Psoas muscle (tissue), 8 donors: ENCODE data around the gene PIP5KL1. TPM values are rescaled to one million over a fixed set of nuclear protein-coding genes. Genes with fewer than 3 reads are reported as not detected.

Source experiments
- ATAC-seq, 4 donors: fragments of 200-7000 bp; cut with Tn5 transposase; one replicate each; pipeline ENCODE4 v1.9.1; 2020; ENCODE audit warnings: moderate library complexity in 3 of 4, mild to moderate bottlenecking in 2 of 4
- DNase-seq, 2 donors: peaks; one replicate each; pipeline ENCODE4 v3.0.0-alpha.2; 2020
- H3K27ac ChIP-seq: fragments of 200-600 bp; one replicate; pipeline ENCODE4 v1.8.0; 2022
- H3K27me3 ChIP-seq, 3 donors: fragments of 200-600 bp in 1 of 3; one replicate each; pipeline versions ENCODE4 v1.6.1 to v1.8.0; 2013 to 2022; ENCODE audit warnings: low read length in 2 of 3, mild to moderate bottlenecking in 2 of 3, moderate library complexity in 1 of 3; ENCODE audit not compliant: insufficient read depth in 3 of 3
- H3K36me3 ChIP-seq, 2 donors: fragments of 200-600 bp in 1 of 2; one replicate each; pipeline versions ENCODE4 v1.6.1 to v1.8.0; 2013 to 2022; ENCODE audit warnings: low read depth in 1 of 2, mild to moderate bottlenecking in 1 of 2, moderate library complexity in 1 of 2; ENCODE audit not compliant: insufficient read depth in 1 of 2
- H3K4me1 ChIP-seq: fragments of 200-600 bp; one replicate; pipeline ENCODE4 v1.8.0; 2022
- H3K4me3 ChIP-seq: fragments of 200-600 bp; one replicate; pipeline ENCODE4 v1.8.0; 2022; ENCODE audit warnings: mild to moderate bottlenecking
- H3K9me3 ChIP-seq: fragments of 200-600 bp; one replicate; pipeline ENCODE4 v1.8.0; 2022
- WGBS, 3 donors: extraction: QIAGEN DNeasy Blood & Tissue Kit; methylation state at CpG; one replicate each; pipeline versions ENCODE4 v1.1.6 to v1.1.7; 2013; 5-methylcytosine and 5-hydroxymethylcytosine counted together
- intact Hi-C, 2 donors: fragments of 100-400 bp; cut with DNase I; formaldehyde crosslinking; loops; one replicate each; pipeline versions ENCODE4 v1.11.0 to v1.14.2; 2022
- polyA plus RNA-seq, 3 donors: library from polyadenylated mRNA; stranded (reverse); fragments of 200-250 nt; gene quantifications; one replicate each; pipeline ENCODE4 v1.2.3, GENCODE V29; 2013
- total RNA-seq, 4 donors: library from RNA; stranded (reverse); fragmentation: NEBNext Ultra II Directional in 2 of 4; extraction: Animal tissue kit (Norgen Biotek cat#: 25700) in 2 of 4; gene quantifications; one replicate each; pipeline versions ENCODE4 v1.2.1 to v1.2.4, GENCODE V29; 2021 to 2023
- TF ChIP-seq, protein P1 (sequence below): fragments of 200-600 bp; IDR thresholded peaks from one replicate; pipeline ENCODE4 v1.8.0; 2022; ENCODE audit warnings: antibody characterized with exemption
- donor health status: healthy with polysubstance abuse.
- donor health status: DM: no; HTN: no; CAD: no; lungs with moderate emphysema.
- donor health status: Bipolar disorder and iron deficiency.
- donor health status: healthy.
- donor health status: DM: yes; HTN: yes; CAD: no.
- donor health status: DM: no; HTN: no; CAD: no.
- donor health status: DM: no; HTN: no; CAD: no.
- donor health status: DM: yes; HTN: yes; CAD: no.

PIP5KL1 gene
- total and polyA plus RNA-seq, 7 donors, result 0.05 to 0.44 (median 0.26) TPM; not detected in 3

DNA sequence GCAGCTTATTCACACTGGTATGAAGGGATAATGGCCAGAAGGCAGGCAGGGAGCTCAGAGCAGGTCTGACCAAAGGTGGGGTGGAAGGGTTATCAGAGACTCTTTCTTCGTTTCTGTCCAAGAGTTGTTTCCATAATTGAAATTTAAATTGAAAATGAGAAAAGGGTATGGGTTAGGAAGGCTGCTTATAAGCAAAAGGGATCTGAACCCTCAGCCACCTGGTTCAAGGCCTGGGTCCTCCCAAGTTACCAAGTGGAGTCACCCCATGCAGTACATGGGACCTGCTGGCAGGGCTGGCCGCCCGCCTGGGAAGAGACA lies 32.4 kb upstream of the PIP5KL1 start:
- ATAC-seq (peak in 3 of 4 donors; percentile 33 to 37 (median 34)), DNase-seq (no peak)
- H3K27me3 ChIP-seq, result no peaks in the 10 kb centered on the region
- 74 to 98% (median 75%) methylated on average over 3 of the region's 3 CpGs for WGBS, 3 donors
- TF ChIP-seq, protein P1, sequence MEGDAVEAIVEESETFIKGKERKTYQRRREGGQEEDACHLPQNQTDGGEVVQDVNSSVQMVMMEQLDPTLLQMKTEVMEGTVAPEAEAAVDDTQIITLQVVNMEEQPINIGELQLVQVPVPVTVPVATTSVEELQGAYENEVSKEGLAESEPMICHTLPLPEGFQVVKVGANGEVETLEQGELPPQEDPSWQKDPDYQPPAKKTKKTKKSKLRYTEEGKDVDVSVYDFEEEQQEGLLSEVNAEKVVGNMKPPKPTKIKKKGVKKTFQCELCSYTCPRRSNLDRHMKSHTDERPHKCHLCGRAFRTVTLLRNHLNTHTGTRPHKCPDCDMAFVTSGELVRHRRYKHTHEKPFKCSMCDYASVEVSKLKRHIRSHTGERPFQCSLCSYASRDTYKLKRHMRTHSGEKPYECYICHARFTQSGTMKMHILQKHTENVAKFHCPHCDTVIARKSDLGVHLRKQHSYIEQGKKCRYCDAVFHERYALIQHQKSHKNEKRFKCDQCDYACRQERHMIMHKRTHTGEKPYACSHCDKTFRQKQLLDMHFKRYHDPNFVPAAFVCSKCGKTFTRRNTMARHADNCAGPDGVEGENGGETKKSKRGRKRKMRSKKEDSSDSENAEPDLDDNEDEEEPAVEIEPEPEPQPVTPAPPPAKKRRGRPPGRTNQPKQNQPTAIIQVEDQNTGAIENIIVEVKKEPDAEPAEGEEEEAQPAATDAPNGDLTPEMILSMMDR, result no peak
- intact Hi-C loops, result no loop called here
- H3K4me3 ChIP-seq, result no peak overlapping the region
- peak overlapping the region; percentile 14 for H3K27ac ChIP-seq
- H3K9me3 ChIP-seq, result no peaks in the 10 kb centered on the region
- H3K36me3 ChIP-seq, result no peaks in the 10 kb centered on the region
- H3K4me1 ChIP-seq, result peaks cover 67% of the 10 kb centered on the region

DNA sequence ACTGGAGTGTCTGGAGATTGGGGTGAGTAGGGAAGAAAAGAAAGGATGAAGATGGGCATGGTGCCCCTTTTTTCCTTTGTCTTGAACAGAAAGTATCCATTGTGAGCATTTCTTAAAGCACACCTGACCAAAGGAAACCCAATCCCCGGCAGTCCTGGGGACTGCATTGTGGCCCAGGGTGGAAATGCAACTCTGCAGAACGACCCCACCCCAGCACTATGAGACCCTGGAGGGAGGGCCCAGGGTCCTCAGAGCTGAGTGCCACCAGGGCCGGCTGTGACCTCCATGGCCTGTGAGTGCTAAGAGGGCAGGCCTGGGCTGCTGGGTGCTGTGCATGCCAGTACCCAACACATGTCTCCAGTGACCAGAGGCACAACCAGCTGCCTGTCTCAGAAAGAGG lies 31.7 kb upstream of the PIP5KL1 start:
- Histone ChIP-seq H3K27me3 (no peaks in the 10 kb centered on the region), H3K27ac (no peak overlapping the region), H3K4me3 (no peak overlapping the region), H3K9me3 (no peaks in the 10 kb centered on the region), H3K36me3 (no peaks in the 10 kb centered on the region), H3K4me1 (peaks cover 60% of the 10 kb centered on the region)
- TF ChIP-seq, protein P1, result no peak
- ATAC-seq (no peak), DNase-seq (no peak)
- 64 to 74% (median 64%) methylated on average over 3 of the region's 3 CpGs for WGBS, 3 donors
- intact Hi-C loops, result no loop called here

DNA sequence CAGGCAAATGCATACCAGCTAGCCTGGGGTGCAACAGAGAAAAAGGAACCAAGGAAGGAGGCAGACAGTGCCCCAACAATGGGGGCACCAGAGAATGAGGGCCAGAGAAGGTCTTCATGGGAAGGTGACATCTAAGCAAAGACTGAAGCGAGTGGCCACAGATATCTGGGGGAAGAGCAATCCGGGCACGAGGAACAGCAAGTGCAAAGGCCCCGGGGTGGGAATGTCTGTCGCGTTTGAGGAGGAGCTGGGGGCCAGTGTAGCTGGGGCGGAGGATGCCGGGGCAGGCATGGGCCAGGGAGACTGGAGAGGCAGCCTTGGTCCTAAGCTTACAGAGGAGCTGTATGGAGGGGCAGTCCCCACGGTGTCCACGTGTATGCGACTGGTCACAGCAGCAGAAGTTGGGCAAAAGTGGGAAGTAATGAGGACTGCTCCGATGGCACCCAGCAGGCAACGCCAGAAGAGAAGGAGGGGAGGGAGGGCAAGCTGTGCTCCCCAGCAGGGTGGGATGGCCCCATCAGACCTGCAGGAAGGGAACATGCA lies 31.1 kb upstream of the PIP5KL1 start:
- WGBS, 3 donors, result 92 to 99% (median 94%) methylated on average over 13 of the region's 13 CpGs
- peaks cover 57% of the 10 kb centered on the region for H3K4me1 ChIP-seq
- no peaks in the 10 kb centered on the region for H3K27me3 ChIP-seq
- ATAC-seq (no peak), DNase-seq (no peak)
- TF ChIP-seq, protein P1, result no peak
- intact Hi-C loops, result no loop called here
- H3K36me3 ChIP-seq, result no peaks in the 10 kb centered on the region
- no peaks in the 10 kb centered on the region for H3K9me3 ChIP-seq
- no peak overlapping the region for H3K4me3 ChIP-seq
- no peak overlapping the region for H3K27ac ChIP-seq

DNA sequence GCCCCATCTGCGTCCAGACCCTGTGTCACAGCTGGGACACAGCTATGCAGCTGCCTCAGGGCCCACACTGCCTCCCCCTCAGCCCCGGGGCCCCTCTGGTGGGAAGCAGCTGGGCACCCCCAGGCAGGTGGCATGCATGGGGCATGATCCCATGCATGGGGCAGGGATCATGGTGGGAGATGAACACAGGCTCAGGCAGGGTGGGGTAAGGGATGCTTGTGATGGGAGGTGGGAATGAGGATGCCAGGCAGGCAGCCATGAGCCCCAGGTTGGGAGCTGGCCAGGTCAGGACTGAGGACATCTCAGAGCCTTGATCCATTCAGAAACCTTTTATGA lies 30.5 kb upstream of the PIP5KL1 start:
- Histone ChIP-seq H3K4me3 (no peak overlapping the region), H3K27me3 (no peaks in the 10 kb centered on the region), H3K4me1 (peaks cover 54% of the 10 kb centered on the region), H3K9me3 (no peaks in the 10 kb centered on the region), H3K36me3 (no peaks in the 10 kb centered on the region), H3K27ac (no peak overlapping the region)
- no peak for DNase-seq
- ATAC-seq, result no peak
- TF ChIP-seq, protein P1, result no peak
- intact Hi-C loops, result no loop called here
- 65 to 75% (median 67%) methylated on average over 2 of the region's 2 CpGs for WGBS, 3 donors

DNA sequence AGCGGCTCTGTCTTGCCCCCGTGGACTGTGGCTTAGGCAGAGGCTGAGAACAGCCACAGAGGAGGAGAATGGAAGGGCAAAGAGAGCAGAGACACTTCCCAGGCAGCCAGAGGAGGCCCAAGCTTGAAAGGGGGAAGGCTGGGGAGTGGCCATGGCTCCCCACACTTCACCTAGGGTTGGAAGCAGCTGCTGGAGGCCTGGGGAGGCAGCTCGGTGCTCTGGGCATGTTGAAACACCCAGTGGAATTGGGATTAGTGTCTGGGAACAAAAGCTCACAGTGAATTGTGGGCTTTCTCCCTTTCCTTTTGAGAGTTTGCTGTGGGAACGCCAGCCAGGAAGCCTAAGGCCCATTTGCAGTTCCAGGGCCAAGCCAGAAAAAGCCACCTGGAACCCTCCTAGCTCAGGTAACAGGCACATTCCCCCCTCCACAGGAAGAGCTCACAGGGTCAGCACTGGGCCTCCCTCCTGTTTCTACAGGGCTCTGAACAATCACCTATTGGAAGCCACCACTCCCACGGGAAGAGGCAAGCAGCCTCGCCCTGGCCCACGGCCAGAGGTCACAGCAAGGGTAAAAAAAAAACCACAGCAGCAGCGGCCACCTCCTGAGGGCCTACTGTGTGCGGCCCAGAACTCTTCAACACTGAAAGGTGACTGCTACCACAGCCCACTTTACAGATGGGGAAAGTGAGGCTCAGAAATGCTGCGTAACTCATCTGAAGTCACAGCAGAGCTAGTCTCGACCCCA lies 30.0 kb upstream of the PIP5KL1 start:
- no peak for DNase-seq
- H3K27me3 ChIP-seq, result no peaks in the 10 kb centered on the region
- TF ChIP-seq, protein P1, result no peak
- no peak for ATAC-seq
- intact Hi-C loops, result no loop called here
- H3K9me3 ChIP-seq, result no peaks in the 10 kb centered on the region
- WGBS, 3 donors, result 37 to 49% (median 45%) methylated on average over 11 of the region's 11 CpGs
- peaks cover 54% of the 10 kb centered on the region for H3K4me1 ChIP-seq
- H3K4me3 ChIP-seq, result no peak overlapping the region
- H3K27ac ChIP-seq, result peak overlapping the region; percentile 55
- no peaks in the 10 kb centered on the region for H3K36me3 ChIP-seq
